Hypothalamus (tissue), 51 donors: ENCODE measurements around the gene GPR18.
A peak's percentile ranks its signal among the peaks of the same experiment; 100 is the strongest.
"Not testable (repeated sequence)": the region's sequence is repeated elsewhere in the genome, so short reads cannot be mapped to it uniquely, and the experiment has no call there.

Source experiments
- DNase-seq, 51 donors: peaks; one replicate each; lab custom pipeline; 2025; lab: John Stamatoyannopoulos, UW

GPR18 gene

DNA sequence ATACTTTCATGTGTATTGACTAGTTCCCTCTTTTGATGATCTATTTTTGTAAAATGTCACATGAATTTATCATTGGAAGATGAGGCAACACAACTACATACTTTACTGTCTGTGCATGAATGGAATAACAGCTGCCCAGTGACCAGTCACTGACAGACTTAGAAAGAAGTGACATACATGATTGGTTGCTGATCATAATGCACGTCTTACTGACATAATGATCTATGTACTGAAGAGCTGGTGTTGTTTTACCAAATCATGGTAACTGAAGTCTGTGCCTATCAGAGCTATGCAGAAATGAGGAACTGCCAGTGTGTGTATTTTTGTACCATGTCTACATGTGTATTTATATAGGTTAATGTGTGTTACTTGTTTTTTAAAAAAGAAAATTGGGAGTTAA is 26.5 kb downstream of the GPR18 start:
- DNase-seq, result no peak

DNA sequence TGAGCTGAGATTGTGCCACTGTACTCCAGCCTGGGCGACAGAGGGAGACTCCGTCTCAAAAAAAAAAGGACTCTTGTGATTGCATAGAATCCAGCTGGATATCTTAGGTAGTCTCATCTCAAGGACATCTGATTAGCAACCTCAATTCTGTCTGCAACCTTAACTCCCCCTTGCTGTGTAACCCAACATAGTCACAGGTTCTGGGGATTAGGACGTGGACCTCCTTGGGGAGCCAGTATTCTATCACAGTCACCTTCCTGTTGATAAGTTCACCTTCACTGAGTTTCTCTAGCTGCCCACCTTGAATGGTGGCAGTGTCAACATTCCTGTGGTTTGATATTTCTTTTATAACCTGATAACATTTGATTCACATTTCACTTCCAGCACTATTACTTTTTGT is 27.2 kb downstream of the GPR18 start:
- DNase-seq, result no peak

DNA sequence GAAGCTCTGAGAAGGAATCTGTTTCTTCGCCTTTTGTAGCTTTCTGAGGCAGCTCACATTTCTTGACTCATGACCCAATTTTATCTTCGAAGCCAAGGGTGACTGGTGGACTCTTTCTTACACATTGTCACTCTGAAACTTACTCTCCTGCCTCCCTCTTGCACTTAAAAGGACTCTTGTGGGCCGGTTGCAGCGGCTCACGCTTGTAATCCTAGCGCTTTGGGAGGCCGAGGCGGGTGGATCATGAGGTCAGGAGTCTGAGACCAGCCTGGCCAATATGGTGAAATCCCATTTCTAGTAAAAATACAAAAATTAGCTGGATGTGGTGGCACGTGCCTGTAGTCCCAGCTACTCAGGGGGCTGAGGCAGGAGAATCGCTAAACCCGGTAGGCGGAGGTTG is 27.6 kb downstream of the GPR18 start:
- not testable (repeated sequence) for DNase-seq

DNA sequence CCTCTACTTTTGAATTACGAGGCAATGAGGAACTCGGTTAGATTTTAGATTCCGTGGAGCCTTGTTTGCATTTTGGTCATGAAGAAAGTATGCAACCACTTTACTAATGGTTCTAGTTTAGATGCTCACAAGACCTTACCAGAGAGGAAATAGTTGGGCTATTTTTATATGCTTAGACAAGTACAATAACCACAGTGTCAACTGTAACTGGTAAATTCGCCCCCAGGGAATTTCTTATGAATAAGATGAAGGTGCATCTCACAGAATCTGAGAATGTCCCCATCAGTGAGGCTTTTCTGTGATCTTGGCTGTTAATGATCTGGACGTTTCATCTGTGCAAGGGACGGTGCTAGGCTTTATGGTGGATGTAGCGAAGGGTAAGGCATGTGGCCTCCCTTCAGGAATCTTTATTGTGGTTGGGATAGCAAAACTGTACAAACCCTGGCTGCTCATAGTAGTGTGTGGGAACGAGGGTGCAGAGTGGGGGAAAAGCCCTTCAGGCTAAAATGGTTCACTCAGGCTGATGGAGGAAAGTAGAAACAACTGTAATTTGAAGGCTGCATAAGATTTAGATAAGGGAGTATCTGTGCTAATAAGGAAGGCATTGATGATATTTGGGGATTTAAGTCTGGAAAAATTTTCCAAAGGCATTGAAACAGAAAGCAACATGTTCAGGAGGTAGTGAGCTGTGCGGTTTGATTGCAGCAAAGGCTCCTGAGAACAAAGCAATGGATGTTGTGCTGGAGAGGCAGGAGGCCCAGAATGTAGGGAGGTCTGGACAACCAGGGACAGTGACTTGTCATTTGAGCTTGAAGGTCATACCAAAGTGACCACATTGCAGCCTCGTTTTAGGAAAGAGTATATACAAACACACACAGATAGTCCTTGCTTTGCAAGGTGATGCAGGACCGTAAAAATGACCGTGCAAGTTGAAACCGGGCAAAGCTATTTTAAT is 29.2 kb downstream of the GPR18 start:
- no peak for DNase-seq

DNA sequence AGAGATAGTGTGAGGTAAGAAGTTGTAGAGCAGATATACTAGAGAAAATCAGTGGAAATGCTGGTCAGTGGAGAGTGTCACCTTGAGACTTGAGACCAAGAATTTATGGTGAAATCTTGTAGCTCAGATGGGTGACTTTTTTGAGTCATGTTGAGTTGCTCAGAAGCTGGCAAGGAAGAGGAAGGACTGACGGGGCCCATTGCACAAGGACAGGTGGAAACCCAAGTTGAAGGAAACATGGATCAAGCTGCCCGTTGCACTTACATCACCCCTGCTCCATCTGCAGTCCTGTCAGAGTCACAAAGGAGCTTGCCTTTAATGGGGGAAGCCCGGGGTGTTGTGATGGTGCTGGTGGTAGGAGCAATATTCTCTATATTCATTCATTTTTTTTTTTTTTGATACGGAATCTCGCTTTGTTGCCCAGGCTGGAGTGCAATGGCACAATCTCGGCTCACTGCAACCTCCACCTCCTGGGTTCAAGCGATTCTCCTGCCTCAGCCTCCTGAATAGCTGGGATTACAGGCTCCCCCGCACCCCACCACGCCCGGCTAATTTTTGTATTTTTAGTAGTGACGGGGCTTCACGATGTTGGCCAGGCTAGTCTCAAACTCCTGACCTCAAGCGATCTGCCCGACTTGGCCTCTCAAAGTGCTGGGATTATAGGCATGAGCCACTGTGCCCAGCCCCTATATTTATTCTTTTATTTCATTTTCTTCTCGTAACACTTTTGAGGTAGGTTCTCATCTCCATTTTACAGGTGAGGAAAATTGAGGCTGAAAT is 30.1 kb downstream of the GPR18 start:
- DNase-seq, result no peak

DNA sequence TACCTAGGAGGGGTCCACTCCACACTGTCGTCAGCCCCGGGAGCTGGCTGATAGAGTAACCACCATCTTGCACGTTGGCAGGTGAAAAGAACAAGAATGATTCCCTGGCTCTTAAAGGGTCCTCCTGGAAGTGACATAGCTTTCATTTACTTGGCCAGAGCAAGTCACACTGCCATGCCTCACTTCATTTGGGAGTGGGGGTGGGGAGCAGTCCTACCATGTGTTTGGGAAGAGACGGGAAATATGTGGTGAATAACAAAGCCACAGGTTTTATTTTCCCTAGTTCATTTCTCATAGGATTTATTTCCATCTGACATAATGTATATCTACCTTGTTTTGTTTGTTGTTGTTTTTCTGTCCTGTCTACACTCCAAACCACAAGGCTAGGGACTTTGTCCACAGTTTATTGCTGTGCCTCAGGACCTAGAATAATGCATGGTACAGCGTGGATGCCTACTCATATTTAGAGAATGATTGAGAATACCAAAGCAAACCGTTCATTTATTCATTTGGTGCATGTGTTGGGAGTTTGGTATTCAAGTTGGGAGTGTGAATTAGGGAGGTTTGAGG is 30.8 kb downstream of the GPR18 start:
- DNase-seq, result no peak

DNA sequence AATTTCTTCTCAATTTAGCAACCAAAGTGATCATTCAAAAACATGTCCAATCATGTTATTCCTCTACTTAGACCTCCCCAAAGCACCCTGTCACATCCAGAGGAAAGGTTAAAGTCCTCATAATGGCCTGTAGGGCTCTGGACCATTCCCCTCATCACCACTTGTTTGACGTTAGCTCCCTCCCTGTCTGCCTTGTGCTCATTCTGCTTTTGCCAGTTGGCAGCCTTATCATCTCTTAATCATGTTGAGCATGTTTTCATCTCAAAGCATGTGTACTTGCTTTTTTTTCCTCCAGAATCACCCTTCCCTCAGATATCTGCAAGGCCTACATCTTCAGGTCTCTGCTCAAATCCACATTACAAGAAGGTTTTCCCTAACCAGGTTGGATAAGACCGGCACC is 31.7 kb downstream of the GPR18 start:
- no peak for DNase-seq

DNA sequence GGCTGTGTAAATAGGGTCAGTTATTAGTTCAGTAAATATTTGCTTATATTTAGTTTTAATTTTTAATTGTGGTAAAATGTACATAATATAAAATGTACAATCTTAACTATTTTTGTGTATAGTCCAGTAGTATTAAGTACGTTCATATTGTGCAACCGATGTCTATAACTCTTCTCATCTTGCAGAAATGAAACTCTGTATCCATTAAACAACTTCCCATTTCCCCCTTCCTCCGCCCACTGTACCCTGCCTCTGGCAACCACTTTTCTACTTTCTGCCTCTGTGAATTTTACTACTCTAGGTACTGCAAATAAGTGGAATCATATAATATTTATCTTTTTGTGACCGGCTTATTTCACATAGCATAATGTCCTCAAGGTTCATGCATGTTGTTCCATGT is 33.1 kb downstream of the GPR18 start:
- DNase-seq, result no peak

DNA sequence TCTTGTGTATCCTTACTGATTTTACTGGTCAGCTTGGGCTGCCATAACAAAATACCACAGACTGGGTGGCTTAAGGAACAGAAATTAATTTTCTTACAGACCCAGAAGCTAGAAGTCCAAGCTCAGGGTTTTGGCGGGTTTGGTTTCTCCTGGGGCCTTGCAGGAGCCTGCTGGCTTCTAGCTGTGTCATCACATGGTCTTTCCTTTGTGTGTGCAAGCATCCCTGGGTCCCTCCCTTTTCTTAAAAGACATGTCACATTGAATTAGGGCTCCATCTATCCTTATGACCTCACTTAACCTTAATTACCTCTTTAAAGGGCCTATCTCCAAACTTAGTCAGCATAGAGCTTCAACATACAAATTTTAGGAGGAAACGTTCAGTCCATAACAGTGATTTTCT is 34.2 kb downstream of the GPR18 start:
- no peak for DNase-seq

DNA sequence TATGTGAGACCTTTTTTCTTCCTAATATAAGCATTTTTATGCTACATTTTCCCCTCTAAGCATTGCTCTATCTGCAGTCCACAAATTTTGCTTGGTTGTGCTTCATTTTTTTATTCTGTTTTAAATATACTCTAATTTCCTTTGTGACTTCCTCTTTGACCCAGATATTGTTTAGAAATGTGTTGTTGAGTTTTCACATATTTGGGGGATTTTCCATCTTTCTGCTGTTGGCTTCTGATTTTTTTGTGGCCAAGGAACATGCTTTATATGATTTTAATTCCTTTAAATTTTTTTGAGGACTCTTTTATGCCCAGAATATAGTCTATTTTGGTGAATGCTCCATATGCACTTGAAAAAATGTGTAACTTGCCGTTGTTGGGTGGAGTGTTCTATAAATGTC is 34.6 kb downstream of the GPR18 start:
- no peak for DNase-seq

DNA sequence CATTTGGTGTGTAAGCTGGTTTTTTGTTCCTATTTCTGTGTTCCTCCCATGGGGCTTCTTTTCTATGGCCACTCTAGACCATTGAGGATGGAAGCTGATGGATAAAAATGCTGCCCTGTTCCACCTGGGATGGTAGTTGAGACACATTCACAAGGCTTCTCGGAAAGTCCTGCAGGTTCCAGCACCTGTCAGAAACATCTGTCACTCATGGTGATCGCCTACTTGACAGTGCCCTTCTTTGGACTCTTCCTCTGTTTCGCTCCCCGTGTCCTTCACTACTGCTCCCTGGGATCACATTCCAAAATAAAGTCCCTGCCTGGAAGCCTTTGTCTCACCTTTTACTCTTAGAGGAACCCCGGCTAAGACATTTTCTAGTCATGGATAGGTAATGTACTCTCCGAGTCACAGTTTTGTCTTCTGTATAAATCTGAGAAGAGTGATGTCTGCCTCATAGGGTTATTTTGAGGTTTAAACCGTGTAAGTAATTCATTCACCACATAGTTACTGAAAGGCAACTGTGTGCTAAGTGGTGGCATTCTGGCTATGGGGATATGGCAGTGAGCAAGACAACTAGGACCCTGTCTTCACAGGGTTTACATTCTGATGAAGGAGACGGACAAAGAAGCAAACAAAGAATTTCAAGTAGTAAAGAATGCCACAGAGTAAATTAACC is 36.5 kb downstream of the GPR18 start:
- no peak for DNase-seq

DNA sequence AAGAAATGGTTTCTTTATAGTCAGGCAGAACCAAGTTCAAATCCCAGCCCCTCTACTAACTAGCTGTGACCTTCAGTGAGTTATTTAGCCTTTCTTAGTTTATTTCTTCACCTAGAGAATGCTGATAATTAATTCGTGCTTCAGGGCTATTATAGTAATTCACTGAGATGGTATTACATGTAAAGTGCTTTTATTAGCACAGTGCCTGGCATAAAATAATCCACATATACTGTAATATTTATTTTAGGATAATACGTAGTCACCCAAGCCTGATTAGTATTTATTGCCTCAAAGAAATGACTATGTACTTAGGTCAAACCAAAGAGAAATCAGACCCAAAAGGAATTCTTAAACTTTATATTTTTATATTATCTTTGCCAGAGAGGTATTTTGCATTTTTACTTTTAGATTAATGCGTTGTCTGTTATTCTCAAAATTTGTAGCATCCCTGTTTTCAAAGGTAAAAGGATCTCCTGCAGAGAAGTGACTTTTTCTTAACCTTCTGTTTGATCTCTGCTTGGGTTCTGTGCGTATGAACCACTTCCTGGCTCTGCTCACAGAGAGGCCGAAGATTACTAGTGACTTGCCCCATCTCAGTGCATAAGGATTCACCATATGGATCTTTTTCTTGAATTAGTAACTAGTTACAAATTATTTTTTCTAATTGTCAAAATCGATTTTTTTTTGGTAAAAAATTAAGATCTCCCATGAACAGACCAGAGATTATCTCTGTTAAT is 37.8 kb downstream of the GPR18 start:
- DNase-seq, result no peak

DNA sequence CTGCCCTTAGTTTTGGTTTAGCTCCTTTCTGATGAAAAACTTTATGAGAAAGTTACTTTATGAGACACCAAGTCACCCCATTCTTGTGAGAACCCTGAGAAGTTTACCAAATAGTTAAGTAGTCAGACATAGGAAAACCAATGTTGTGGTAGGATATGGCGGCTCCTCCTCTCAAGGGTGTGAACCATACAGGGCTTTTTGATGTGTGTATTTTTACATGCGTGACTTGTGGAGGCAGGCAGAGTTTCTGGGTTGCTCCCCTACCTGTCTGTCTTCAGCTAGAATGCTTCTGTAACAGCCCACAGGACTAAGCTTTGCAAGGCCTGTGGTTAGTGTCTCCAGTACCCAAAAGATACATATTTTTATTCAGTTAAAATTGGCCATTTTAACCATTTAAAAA is 39.2 kb downstream of the GPR18 start:
- DNase-seq, result no peak

DNA sequence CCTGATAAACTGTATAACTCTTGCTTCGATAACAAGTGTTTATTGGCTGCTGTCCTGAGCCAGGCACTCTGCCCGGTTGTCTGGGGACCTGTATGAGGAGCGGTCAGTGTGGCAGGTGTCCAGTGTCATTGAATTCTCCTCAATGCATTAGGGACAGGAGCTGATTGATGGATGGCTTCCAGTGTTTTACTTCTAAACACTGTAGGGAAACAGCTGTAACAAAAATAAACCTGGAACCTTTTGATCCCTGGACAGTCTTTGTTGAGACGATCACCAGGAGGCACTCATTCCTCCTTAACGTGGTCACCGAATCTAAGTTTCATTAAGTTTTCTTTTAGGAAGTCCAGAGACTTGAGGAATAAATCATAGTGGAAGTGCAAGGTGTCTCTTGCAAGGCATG is 39.6 kb downstream of the GPR18 start:
- peak in 20 of 51 donors; percentile 2 to 59 (median 25) for DNase-seq

DNA sequence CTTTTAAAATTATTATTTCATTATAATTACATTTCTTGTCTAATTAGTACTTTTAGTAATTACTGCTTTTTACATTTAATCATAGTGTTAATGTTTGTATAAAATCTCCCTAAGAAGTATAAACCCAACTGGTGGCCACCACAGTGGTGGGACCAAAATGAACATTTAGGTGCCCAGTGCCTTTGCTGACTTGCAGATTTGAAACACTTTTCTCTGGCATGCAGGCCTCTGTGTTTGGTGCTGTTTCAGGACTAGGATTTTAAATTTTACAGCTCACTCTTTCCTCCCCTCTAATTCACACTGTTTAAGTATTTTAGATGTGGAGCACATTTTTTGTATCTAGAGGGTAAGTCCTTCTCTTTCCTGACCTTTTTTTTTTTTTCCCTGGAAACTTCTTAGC is 40.1 kb downstream of the GPR18 start:
- no peak for DNase-seq

DNA sequence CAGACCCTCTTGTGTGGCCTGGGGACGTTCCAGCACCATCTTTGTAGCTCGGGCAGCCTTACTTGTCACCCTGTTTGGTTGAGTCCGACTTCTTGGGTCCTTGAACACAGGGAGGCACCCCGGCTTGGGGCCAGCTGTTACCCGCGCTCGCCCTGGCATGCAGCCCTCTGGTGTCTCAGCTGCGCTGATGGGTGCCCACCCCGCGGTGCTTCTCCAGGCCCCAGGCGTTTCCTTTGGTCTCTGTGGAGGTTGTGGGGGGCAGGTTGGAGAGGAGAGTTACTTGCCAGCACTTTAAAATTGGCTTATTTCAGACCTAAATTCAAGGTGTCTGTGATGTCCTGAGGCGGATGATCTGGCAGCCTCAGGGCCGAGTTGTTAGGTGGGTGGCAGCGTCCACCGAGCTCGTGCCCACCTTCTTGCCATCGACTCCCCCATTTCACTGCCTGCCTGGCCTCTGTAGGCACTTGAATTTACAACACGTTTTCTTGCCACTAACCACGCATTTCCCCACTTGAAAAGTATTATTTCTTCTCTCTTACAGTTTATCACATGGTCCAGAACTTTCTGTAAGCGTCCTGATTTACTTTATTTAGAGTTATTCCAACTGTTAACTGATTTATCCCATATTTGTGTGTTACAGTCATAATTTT is 40.6 kb downstream of the GPR18 start:
- no peak for DNase-seq

DNA sequence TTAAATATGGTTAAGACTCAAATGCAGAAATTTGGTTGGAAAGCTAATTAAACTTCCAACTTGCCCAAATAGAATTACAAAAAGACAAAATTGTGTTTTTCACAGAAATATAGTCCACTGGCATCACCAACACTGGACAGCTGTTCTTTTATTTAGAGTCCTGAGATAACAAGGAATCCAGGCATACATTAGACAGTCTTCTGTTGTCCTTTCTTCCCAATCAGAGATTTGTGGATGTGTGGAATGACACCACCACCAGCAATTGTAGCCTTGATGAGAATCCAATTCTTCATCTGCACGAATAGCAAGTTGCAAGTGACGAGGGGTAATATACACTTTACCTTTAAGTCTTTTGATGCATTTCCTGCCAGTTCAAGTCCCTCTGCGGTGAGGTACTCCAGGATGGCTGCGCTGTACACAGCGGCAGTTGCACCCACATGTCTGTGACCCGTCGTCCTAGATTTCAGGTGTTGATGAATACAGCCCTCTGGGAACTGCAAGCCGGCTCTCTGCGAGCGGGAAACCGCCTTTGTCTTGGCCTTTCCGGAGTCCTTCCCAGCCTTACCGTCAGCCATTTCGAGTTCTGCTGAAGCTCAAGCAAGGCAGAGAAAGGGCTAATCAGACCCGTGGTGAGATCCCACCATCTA is 42.9 kb downstream of the GPR18 start:
- DNase-seq, result peak in 14 of 51 donors; percentile 5 to 46 (median 18)

DNA sequence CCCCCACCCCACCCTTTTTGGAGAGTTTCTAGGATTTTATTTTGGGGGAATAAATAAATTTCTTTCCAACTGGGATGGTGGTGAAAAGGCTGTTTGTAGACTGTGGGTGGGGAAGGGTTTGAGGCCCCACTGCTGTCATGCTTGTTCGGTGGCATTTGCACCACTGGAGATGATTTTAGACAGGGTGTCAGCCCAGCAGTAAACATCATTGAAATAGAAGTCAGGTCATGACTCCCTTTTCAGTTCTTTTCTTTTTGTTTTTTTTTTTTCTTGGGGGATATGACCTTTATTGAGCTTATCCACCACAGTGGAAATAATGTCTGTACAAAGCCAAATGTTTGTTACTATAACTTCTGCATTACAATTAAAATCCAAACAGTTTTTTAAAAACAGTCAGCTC is 43.4 kb downstream of the GPR18 start:
- no peak for DNase-seq

DNA sequence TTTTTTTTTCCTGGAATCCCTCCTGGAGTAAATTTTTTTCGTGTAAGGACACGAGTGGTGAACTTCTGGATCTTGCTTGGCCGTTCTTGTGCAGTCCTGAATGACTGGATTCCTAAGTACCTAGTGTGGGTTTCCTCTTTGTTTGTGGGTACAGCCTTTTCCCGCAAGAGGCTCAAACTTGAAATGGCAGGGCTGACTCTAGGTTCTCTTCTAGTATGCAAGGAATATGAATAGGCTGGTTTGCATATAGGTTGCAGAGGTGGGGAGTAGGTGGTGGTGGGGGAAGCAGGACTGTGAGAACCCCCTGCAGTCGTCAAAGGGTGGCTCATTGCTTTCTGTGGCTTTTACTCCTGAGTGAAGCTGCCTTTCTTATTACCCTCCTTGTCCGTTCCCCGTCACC is 43.9 kb downstream of the GPR18 start:
- no peak for DNase-seq
